Upper lobe of left lung (tissue), 6 donors: ENCODE data around the gene BTBD2. TPM values are rescaled to one million over a fixed set of nuclear protein-coding genes. Genes with fewer than 3 reads are reported as not detected.

ENCODE experiments used
- ATAC-seq, 2 donors: fragments of 200-7000 bp; cut with Tn5 transposase; one replicate each; pipeline ENCODE4 v1.9.1; 2022; ENCODE audit warnings: mild to moderate bottlenecking in 2 of 2, moderate library complexity in 2 of 2; ENCODE audit not compliant: low FRiP score in 2 of 2
- DNase-seq, 2 donors: peaks; one replicate each; pipeline ENCODE4 v3.0.0-alpha.2; 2019 to 2020
- H3K27ac ChIP-seq, 4 donors: fragments of 200-600 bp; sonication (generic); one replicate each; pipeline ENCODE4 v1.5.1; 2016 to 2019
- H3K27me3 ChIP-seq, 4 donors: fragments of 200-600 bp; sonication (generic); one replicate each; pipeline ENCODE4 v1.5.1; 2017 to 2019
- H3K36me3 ChIP-seq, 4 donors: fragments of 200-600 bp; sonication (generic); one replicate each; pipeline ENCODE4 v1.5.1; 2016 to 2019
- H3K4me1 ChIP-seq, 4 donors: fragments of 200-600 bp; sonication (generic); one replicate each; pipeline ENCODE4 v1.5.1; 2018 to 2019
- H3K4me3 ChIP-seq, 4 donors: fragments of 200-600 bp; sonication (generic); one replicate each; pipeline ENCODE4 v1.5.1; 2017 to 2019; ENCODE audit warnings: mild to moderate bottlenecking in 2 of 4, moderate library complexity in 1 of 4
- H3K9me3 ChIP-seq, 4 donors: fragments of 200-600 bp; sonication (generic); one replicate each; pipeline ENCODE4 v1.5.1; 2018 to 2019
- CTCF ChIP-seq, 6 experiments: fragments of 450-650 bp in 4 of 6; fragments of 200-600 bp in 2 of 6; sonication (generic) in 2 of 6; IDR thresholded peaks; one replicate each; pipeline ENCODE4 v1.5.1; 2016 to 2019; ENCODE audit warnings: antibody characterized with exemption in 6 of 6
- EP300 ChIP-seq, 4 donors: sonication (generic); formaldehyde crosslinking; IDR thresholded peaks; one replicate each; pipeline ENCODE4 v1.5.1; 2017; ENCODE audit warnings: antibody characterized with exemption in 4 of 4, control low read depth in 2 of 4
- POLR2A ChIP-seq, 4 donors: fragments of 450-650 bp; IDR thresholded peaks; one replicate each; pipeline ENCODE4 v1.5.1; 2016 to 2017; ENCODE audit warnings: antibody characterized with exemption in 4 of 4, mild to moderate bottlenecking in 2 of 4
- POLR2AphosphoS5 ChIP-seq, 2 donors: sonication (generic); formaldehyde crosslinking; IDR thresholded peaks; one replicate each; pipeline ENCODE4 v1.5.1; 2017; ENCODE audit warnings: antibody characterized with exemption in 2 of 2
- WGBS, 2 donors: methylation state at CpG; one replicate each; pipeline ENCODE4 v1.1.5; 2017 to 2018; 5-methylcytosine and 5-hydroxymethylcytosine counted together
- total RNA-seq, 6 donors: library from RNA; depleted of rRNA in 4 of 6; stranded (reverse); fragments of >200 nt in 4 of 6; gene quantifications; one replicate each; pipeline versions ENCODE4 v1.1.0 to v1.2.1, GENCODE V29; 2016 to 2021
- donor health status: DM: no; HTN: no; CAD: no; lungs with moderate emphysema.
- donor health status: DM: no; HTN: yes; CAD: no; lungs with severe emphysema.

BTBD2 gene
- total RNA-seq, 6 donors from 2014 or later = 49.0 to 87.3 (median 69.8) TPM

- DNase-seq (peak; percentile 23 to 88), ATAC-seq (peak in 1 of 2 donors; percentile 5)
- Histone ChIP-seq H3K27me3 (no peaks in the 10 kb centered on the region), H3K27ac (peak overlapping the region; percentile 95 to 100 (median 98)), H3K4me1 (peaks cover 75 to 81% (median 78%) of the 10 kb centered on the region in 4 donors), H3K4me3 (peak overlapping the region; percentile 95 to 100 (median 100)), H3K9me3 (no peaks in the 10 kb centered on the region), H3K36me3 (peaks cover 7 to 41% (median 24%) of the 10 kb centered on the region in 4 donors)
- TF ChIP-seq CTCF (IDR thresholded peaks at IDR 0.05) (peak in 1 of 6 experiments; percentile 2), POLR2AphosphoS5 (IDR thresholded peaks at IDR 0.05) (no peak)
- WGBS, 2 donors = 0 to 4% methylated on average over 5 to 6 of the region's 49 CpGs
Observed at GRCh38 chr19:2050349-2050990, 35.0 kb upstream of the BTBD2 start.

- peaks cover 7 to 47% (median 29%) of the 10 kb centered on the region in 4 donors for H3K36me3 ChIP-seq
- 0 to 1% methylated on average over 9 to 13 of the region's 16 CpGs for WGBS, 2 donors
- ATAC-seq (peak; percentile 70 to 90), DNase-seq (peak; percentile 94 to 97)
- H3K27ac ChIP-seq = peak overlapping the region; percentile 95 to 100 (median 98)
- peaks cover 75 to 81% (median 79%) of the 10 kb centered on the region in 4 donors for H3K4me1 ChIP-seq
- TF ChIP-seq POLR2A (IDR thresholded peaks at IDR 0.05) = peak in 3 of 4 donors; percentile 71 to 91 (median 78)
- peak in 1 of 4 donors; percentile 59 for TF ChIP-seq EP300 (IDR thresholded peaks at IDR 0.05)
- peak; percentile 81 to 96 for TF ChIP-seq POLR2AphosphoS5 (IDR thresholded peaks at IDR 0.05)
- TF ChIP-seq CTCF (IDR thresholded peaks at IDR 0.05) = peak in 1 of 6 experiments; percentile 6
- peak overlapping the region; percentile 95 to 100 (median 100) for H3K4me3 ChIP-seq
- no peaks in the 10 kb centered on the region for H3K9me3 ChIP-seq
- H3K27me3 ChIP-seq = no peaks in the 10 kb centered on the region
Observed at GRCh38 chr19:2049741-2050348, 34.3 kb upstream of the BTBD2 start.

GRCh38 chr19:2048959-2049740 lies 33.6 kb upstream of the BTBD2 start:
- Histone ChIP-seq H3K36me3 (peaks cover 7 to 54% (median 36%) of the 10 kb centered on the region in 4 donors), H3K9me3 (no peaks in the 10 kb centered on the region), H3K27ac (peak overlapping the region; percentile 95 to 100 (median 98)), H3K27me3 (no peaks in the 10 kb centered on the region), H3K4me1 (peaks cover 75 to 81% (median 79%) of the 10 kb centered on the region in 4 donors), H3K4me3 (peak overlapping the region; percentile 95 to 100 (median 100))
- TF ChIP-seq POLR2AphosphoS5 (IDR thresholded peaks at IDR 0.05) (no peak), EP300 (IDR thresholded peaks at IDR 0.05) (no peak), POLR2A (IDR thresholded peaks at IDR 0.05) (no peak), CTCF (IDR thresholded peaks at IDR 0.05) (no peak)
- ATAC-seq = peak in 1 of 2 donors; percentile 0
- 40 to 54% methylated on average over 8 to 27 of the region's 27 CpGs for WGBS, 2 donors
- peak in 1 of 2 donors; percentile 70 for DNase-seq

- Histone ChIP-seq H3K27me3 (no peaks in the 10 kb centered on the region), H3K4me3 (peak overlapping the region in 3 of 4 donors; percentile 95 to 100 (median 99)), H3K36me3 (peaks cover 7 to 60% (median 38%) of the 10 kb centered on the region in 4 donors), H3K27ac (peak overlapping the region; percentile 95 to 100 (median 98)), H3K4me1 (peaks cover 76 to 79% (median 79%) of the 10 kb centered on the region in 4 donors), H3K9me3 (no peaks in the 10 kb centered on the region)
- ATAC-seq (no peak), DNase-seq (peak in 1 of 2 donors; percentile 25)
- TF ChIP-seq POLR2A (IDR thresholded peaks at IDR 0.05) (no peak), EP300 (IDR thresholded peaks at IDR 0.05) (no peak), CTCF (IDR thresholded peaks at IDR 0.05) (no peak), POLR2AphosphoS5 (IDR thresholded peaks at IDR 0.05) (no peak)
- WGBS, 2 donors = 64 to 72% methylated on average over 6 to 17 of the region's 17 CpGs
Observed at GRCh38 chr19:2048104-2048958, 32.8 kb upstream of the BTBD2 start.
